ENCODE data around the gene FBXO46.

DNA sequence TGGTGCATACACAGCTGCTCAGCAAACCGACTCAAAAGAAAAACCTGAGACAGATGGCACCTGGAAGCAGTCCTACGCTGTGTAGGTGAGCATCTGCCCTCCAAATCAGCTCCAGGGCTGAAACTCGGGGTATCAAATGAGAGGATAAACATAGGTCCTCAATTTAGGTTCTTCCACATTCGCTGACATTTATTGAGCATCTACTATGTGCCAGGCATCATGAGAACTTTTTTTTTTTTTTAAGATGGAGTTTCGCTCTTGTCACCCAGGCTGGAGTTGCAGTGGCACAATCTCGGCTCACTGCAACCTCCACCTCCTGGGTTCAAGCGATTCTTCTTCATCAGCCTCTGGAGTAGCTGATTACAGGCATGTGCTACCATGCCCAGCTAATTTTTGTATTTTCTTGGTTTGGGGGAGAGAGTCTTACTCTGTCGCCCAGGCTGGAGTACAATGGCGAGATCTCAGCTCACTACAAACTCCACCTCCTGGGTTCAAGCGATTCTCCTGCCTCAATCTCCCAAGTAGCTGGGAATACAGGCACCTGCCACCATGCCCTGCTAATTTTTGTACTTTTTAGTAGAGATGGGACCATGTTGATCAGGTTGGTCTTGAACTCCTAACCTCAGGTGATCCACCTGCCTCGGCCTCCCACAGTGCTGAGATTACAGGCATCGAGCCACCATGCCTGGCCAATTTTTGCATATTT is 24.8 kb downstream of the FBXO46 start:
- TF ChIP-seq, protein P1, sequence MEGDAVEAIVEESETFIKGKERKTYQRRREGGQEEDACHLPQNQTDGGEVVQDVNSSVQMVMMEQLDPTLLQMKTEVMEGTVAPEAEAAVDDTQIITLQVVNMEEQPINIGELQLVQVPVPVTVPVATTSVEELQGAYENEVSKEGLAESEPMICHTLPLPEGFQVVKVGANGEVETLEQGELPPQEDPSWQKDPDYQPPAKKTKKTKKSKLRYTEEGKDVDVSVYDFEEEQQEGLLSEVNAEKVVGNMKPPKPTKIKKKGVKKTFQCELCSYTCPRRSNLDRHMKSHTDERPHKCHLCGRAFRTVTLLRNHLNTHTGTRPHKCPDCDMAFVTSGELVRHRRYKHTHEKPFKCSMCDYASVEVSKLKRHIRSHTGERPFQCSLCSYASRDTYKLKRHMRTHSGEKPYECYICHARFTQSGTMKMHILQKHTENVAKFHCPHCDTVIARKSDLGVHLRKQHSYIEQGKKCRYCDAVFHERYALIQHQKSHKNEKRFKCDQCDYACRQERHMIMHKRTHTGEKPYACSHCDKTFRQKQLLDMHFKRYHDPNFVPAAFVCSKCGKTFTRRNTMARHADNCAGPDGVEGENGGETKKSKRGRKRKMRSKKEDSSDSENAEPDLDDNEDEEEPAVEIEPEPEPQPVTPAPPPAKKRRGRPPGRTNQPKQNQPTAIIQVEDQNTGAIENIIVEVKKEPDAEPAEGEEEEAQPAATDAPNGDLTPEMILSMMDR (conservative IDR thresholded peaks at IDR 0.05; ENCODE audit: low read length) = no peak
- TF ChIP-seq EZH2phosphoT487 (IDR thresholded peaks at IDR 0.05; ENCODE audit: borderline replicate concordance, low read depth, low read length) = no peak
